Activated CD4-positive, alpha-beta T cell treated with anti-CD3 and anti-CD28 coated beads, Interleukin-2, amount 50 U/mL, for 1 hour (primary cell): Measurements from ENCODE around the gene PPP2R2B.
"Not testable (repeated sequence)": the region's sequence is repeated elsewhere in the genome, so short reads cannot be mapped to it uniquely, and the experiment has no call there.

Experiments used
- DNase-seq: peaks from one replicate; pipeline ENCODE4 v3.0.0-alpha.2; 2020

The PPP2R2B gene

DNA sequence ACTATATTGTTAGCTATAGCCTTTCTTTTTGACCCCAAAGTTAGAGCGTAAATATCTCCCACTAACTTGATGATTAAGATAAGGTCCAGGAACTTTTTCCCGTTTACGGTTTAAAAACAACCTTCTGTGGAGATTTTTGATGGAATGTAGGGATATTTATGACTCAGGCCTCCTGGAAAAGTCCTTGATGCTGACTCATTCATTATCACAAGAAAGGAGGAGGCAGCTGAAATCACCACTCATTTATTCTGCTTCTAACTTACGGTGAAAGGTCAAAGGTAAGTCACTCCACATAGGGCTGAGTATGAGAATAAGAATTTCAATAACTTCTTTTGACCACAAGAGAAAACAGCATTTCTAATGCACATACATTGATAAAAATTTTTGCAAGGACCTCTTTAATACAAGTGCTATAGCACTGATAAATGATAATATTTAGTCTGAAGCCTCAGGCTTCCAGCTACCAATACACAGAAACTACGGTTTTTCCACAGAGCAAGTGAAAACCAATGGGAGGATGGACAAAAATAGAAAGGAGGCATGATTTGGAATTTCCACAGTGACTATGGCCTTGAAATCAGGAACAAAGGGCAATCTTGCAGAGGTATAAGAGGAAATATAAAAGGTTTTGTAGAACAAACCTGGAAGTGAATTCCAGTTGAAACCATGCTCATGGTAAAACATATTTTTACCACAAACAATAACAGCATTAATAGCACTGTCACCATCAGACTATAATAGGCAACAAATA, 146.5 kb downstream of the PPP2R2B start:
- DNase-seq = no peak

DNA sequence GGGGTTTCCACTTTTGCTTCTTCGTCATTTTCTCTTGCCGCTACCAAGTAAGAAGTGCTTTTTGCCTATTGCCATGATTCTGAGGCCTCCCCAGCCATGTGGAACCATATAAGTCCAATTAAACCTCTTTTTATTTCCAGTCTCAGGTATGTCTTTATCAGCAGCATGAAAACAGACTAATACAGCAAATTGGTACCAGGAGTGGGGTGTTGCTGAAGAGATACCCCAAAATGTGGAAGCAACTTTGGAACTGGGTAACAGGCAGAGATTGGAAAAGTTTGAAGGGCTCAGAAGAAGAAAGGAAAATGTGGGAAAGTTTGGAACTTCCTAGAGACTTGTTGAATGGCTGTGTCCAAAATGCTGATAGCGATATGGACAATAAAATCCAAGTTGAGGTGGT, 149.8 kb downstream of the PPP2R2B start:
- not testable (repeated sequence) for DNase-seq

DNA sequence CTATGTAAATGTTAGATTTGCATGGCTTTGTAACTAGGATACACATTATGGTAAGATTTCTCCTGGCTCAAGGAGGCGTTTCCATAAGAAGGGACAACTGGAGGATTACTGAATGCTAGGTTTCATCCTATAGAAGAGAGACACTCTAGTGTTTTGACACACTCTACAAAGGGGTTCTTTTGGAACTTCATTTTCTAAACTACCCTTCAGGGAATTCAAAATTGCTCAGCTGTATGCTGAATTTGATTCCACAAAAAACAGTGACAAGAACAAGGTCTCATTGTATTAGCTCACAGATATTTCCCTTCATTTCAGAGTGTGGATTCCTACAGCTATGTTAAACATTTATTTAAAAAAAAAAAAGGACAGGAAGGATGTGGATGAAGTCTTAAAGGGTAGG, 151.7 kb downstream of the PPP2R2B start:
- no peak for DNase-seq

DNA sequence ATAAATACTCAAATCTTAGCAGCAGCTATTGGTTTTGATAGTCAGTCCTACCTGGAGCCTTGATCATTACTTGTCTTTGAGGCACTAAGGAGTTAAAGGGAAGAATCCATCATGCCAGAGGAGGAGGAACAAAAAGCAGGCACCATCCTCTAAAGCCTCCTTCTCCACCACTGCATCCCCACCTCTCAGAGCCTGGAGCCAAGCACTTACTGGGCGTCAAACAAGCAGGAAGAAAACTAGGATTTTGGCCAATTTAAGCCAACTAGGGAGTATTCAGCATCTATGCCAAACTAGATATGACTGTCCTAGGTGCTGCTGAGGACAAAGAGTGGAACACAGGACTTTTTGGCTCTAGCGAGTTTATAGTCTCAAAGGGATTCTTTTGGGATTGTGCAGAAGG, 152.5 kb downstream of the PPP2R2B start:
- DNase-seq = no peak

DNA sequence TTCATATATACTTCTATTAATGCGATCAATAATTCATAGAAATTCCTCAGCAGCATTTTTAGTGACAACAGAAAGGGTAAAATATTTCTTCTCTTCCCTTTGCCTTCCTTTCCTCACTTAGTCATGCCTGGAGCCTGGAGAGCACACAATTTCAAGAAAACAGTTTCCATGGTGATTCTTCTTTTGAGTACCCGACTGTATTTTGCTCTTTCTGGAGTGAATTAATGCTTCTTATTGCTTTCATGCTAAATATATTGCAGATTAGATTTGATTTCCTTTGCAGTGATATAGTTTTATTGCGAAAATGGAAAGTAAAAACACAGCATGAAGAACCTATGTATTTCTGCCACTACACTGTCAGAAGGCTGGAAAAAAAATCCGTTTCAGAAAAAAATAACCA, 153.5 kb downstream of the PPP2R2B start:
- DNase-seq = no peak

DNA sequence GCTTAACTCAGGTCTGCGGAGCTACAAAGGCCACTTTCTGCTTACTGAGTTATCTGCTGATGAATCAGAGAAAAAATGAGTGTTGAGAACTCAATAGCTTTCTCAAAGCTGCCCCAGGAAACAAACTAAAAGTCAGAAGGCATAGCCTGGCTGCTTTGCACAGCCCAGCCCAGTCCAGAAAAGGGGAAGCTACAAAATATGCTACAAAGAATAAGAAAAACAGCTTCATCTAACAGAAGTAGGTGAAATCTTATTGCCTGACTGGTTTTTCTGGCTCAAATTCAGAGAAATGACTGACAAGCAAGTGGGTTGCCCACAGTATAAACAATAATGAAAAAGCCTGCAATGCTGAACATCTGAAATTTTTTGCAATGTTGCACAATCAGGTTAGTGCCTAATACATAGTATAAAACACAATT, 156.2 kb downstream of the PPP2R2B start:
- DNase-seq = no peak

DNA sequence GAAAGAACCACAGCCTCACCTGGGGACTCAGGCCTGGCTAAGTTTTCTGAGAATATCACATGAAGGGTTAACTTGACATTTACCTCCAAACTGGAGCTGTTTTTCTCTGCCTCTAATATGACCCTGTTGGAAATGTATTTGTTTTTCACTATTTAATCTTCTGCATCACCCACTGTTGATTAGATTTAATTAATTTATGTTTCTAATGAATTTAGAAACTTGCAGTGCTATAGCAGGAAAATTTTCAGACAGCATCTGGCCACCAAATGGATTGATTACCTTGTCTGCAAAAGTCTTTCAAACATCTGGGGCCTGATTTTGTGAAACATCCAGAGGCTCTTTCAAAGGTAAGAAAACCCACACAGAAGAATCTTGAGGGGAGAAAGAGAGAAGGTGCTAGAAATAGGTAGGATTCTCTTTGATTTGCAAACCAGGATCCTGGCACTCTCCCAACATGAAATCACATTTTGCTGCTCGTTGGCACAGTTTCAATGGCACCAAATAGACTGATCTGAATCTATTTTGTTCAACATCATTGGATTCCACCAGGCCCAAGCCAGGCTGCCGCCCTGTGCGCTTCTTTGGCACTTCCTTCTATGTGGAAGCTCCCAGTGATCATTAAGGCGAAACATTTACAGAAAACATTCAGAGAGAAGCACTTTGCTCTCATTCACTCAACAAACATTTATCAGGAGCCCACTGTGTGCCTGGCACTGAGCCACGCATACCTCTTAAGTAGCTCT, 157.3 kb downstream of the PPP2R2B start:
- DNase-seq = no peak

DNA sequence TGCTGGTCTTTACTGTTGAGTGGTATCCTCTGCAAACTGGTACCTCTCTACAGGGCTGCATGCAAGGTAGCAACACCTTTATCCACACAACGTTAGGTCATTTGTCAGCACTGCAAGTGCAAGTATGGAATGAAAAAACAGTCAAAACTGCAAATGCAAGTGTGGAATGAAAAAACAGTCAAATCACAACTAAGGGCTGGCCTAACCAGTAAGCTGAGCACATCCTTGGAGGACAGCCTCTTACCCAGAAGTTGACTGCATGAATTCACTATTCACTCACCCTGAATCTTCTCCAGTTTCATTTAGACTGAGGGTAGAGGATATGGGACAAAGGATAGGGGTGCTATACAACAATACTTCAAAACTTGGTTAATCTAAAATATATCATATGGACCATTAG, 158.4 kb downstream of the PPP2R2B start:
- DNase-seq = no peak

DNA sequence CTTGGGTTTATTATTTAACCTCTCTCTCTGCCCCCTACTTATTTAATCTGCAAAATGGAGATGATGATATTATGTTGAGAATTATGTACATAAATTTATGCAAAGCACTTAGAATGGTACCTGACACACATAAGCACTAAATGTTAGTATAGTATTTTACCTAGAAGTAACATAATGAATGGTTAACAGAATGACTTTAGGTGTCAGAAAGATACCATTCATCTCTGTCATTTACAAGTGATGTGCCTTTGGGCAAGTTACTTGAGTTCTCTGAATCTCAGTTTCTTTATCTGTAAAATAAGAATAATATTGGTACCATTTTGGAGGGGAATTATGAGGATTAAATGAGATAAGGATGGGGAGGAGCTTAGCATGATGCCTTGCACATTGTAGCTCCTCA, 159.4 kb downstream of the PPP2R2B start:
- DNase-seq = no peak

DNA sequence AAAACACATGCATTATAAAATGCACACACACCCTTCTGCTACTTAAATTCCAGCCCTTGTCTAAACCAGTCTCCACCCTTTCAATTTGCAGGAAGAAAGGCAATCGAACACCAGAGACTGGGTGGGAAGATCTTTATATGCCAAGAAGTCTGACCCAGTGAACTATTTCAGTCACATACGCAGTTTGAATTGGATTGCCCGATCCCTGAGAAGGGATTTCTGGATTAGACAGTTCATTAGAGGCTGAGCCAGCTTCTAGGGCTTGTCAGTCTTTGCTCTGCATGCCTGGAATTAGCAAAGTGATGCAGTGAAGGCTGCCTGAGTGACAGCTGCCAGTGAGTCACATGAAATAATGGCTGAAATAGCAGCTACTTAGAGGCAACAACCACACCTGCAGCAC, 159.9 kb downstream of the PPP2R2B start:
- DNase-seq = no peak

DNA sequence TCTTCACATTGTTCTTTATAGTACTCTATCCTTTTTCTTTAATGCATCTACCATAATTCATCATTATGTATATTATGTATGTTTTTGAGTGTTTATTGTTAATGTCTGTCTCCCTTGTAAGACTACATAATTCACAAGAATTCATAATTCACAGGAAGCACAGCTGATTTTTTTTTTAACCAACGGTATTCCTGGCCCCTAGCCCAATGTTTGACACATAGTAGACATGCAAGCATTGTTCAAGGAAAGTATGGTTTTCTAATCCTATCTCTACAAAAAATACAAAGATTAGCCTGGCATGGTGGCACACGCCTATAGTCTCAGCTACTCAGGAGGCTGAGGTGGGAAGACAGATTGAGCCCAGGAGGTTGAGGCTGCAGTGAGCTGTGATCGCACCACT, 160.6 kb downstream of the PPP2R2B start:
- DNase-seq = no peak

DNA sequence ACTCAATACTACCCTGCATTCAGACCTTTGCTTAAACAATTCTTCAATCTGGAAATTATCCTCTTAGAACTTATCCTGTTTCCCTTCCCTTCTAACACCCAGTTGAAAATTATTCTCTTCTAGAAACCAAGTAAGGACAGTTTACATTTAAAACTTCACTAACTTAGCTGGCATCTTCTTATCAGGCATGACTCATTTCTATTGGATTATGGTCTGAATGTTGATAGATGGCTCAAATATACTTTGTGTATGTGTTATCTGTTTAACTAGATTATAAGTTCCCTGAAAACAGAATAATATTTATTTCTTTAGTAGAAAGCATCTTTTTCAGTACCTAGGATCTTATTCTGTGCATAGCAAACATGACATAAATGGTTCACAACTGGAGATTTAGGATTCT, 161.9 kb downstream of the PPP2R2B start:
- no peak for DNase-seq

DNA sequence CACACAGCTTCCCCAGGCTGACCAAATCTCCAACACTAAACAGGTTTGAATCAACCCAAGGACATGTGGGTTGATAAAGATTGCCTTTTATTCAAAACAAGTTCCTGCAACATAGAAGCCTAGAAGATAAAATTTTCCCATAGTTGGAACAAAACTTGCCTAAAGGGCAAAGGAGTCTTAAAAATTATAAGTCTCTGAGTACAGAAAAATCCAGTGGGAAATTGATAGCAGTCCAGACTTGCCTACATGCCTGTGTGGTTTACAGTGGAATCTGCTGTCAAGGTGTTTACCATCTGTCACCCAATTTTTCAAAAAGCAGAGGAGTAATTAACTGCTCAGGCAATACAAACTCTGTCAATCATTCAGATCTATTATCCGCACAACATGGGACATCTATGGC, 168.2 kb downstream of the PPP2R2B start:
- DNase-seq = no peak

DNA sequence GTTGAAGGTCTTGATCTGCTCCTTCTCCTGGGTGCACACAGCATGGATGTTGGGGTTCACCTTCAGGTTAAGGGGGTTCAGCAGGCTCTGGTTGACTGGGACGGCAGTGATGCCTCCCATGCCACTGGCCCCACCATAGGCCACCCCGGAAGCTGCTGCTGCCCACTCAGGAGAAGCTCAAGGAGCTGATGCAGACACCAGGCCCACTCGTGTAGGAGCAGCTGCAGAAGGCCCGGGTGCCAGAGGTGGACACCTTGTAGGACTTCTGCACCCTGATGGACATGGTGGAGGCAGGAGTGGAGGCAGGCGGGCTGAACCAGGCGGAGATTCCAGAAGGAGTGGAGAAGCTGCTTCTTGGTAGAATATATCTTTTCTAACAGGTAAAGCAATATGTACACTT, 171.2 kb downstream of the PPP2R2B start:
- no peak for DNase-seq

DNA sequence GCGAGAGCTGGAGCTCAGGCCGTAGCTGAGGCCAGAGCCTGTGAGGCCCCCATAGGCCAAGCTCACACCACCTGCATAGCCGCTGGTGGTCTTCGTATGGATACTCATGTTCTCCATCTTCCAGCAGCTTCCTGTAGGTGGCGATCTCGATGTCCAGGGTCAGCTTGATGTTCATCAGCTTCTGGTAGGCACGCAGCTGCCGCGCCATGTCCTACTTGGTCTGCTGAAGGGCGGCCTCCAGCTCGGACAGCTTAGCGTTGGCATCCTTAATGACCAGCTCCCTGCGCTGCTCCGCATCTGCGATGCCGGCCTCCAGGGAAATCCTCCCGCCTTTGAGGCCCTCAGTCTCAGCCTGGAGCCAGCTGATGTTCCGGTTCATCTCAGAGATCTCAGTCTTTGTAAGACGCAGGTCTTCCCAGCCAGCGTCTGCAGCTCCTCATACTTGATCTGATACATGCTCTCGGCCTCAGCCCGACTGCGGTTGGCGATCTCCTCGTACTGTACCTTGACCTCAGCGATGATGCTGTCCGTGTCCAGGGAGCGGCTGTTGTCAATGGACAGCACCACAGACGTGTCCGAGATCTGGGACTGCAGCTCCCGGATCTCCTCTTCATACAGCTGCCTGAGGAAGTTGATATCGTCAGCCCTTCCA, 172.1 kb downstream of the PPP2R2B start:
- DNase-seq = no peak

DNA sequence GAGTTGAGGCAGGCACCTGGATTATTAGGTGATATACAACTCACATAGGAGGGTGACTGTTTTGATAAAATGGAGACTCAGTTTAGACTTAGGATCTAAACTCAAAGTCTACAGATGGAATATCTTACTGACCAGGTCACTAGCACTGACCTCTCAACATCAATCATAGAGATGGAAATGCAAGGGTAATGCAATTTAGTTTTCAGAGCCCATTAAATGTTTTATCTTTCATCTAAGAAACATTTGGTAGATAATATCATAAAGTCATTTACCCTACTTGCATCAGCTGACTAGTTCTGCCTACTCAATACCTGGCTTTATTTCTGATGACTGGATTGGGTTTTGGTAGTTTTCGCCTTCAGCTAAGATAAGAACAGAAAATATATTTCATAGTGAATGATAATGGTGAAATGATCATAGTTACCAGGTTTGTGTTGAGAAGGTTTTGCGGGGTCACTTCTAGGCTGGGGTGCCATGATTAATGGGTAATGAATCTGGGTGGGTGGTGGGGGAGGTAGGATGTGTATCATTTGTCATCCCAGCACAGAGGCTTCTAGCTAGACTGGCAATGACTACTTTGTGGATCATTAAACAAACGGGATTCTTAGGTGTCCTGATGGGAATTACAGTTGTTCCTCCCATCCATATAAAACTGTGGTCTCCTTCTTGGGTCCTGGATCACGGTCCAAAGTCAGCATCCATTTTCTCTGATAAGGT, 173.4 kb downstream of the PPP2R2B start:
- no peak for DNase-seq

DNA sequence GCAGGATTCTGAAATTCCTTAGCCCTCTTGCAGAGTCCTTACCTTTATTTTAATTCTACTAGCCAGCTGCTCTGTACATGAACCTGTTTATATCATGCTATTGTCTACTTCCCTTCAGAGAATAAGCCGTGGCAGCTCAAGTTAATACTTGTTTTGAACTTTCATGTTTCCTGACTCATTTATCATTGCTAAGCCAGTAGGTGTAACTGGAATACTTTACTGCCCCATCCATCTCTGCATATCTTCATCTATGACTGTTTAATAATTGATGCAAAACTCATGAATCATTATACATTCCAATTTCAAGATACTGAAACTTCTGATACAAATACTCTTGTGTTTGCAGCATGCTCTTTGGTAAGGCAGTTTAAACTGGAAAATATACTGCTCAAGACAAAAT, 174.7 kb downstream of the PPP2R2B start:
- no peak for DNase-seq

DNA sequence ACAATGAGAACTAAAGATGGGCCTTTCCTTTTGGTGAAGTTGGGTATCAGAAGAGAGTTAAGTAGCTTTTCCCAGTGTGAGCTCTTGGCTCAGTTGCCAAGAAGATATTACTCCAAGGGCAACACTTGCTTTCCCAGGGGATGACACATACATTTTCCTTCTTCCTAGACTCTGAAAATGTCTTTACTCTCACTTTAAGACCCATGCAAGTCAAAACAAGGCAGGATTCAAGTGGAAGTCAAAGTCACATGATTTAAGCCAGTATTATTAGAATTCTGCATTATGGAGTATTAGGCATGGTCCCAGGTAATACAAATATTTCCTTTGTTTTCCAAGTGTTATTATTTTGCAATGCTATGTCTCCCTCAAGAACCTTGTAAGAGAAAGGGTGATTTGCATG, 175.1 kb downstream of the PPP2R2B start:
- no peak for DNase-seq

DNA sequence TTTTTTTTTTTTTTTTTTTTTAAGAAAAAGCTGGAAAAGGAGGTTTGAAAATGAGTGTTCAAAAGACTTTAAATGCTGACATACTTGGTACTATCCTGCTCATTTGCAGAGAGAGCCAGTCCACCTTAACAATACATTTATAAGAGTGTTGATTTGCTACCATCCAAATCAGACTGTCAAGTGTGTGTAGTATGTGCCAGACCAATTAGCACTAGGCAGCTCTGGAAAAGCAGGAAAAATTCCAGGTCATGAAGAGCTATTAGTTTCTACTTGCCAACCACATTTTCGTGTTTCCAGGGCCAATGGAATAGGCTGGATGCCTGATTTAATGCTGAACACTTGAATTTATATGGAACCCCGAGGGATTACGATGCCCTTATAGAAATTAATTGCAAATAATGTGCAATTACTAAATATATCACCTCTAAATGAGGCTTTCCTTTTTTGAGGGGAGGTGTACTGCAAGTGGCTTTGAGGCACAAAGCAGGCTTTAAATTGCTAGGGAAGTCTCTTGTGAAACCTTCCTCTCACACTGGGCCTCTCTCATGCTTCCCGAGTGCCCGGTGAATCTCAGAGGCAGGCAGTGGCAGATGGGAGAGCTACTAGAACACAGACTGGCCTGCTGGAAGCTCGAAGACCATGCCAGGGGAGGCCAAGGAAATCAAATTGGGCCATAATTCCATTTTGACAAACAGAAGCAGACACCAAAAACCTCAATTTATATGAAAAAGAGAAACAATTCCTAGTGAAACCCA, 178.7 kb downstream of the PPP2R2B start:
- DNase-seq = no peak

DNA sequence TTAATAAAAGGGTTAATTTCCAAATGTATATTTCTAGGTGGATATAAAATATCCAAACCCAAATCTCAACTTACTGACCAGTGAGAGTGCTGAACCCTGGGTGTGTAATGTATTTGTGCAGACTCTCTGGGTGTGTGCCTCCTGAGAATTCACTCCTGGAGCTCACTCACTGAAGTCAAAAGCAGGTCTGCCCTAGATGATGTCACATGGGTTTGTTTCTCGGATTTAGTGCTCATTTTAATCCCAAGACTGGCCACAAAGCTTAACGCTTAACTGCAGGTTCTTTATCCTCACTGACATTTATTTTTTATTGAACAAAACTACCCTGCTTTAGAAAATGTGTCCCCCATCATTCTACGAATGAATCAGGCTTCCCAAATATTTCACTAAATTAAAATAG, 179.4 kb downstream of the PPP2R2B start:
- no peak for DNase-seq

DNA sequence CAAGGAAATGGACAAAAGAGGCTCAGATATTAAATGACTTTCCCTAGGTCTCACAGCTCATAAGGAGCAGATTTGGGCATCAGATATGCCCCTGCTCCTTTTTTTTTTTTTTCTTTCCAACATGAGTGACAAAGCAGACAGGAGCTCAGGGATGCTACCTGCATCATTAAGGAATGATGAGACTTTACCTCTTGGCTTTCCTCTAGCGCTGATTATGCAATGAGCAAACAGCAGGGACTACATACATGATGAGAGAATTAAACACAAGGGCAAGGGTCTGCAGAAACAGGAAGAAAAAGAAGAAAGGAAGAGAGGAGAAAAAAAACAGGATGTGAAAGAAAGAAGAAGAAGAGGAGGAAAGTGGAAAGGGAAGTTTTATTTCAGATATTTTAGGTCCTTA, 179.9 kb downstream of the PPP2R2B start:
- DNase-seq = no peak

DNA sequence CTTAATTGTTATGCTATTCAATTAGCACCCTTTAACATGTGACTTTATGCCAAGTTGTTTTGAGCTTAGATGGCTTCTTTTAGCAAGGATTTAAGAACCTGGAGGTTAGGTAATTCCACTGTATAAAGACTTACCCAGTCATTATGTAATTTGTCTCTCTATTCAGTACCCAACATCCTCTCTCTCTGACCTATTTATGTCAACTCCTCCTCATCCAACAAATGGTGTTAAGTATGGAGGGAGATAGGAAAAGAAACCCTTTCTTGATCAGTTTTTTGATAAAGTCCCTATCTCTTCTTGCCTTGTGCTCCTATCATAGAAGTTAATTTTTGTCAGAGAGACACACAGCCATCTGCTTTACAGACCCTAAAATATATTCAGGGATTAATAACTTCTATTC, 181.3 kb downstream of the PPP2R2B start:
- DNase-seq = no peak

DNA sequence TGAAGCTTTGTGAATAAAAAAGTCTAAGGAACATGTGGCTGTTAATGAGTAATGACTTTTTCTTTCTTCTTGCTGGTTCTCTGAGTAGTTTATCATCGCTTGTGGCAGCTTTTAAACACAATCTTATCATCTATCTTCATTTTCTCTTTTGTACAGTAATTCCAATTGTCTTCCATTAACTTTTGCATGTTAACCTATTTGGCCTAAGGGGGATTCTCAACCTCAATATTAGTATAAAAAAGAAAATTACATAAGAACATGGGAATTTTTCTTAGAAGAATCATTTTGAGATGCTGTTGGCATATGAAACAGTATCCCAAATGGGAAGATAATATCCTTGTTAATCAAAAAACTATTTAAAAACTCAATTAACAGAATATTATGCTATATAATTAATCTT, 182.9 kb downstream of the PPP2R2B start:
- no peak for DNase-seq
